Stimulated activated CD4-positive, alpha-beta T cell treated with anti-CD3 and anti-CD28 coated beads, Interleukin-12 subunit alpha, Interleukin-12 subunit beta, amount 100 ng/mL, for 4 hours (primary cell): ENCODE results near the gene SECTM1.

Source experiments
- DNase-seq: peaks from one replicate; pipeline ENCODE4 v3.0.0-alpha.2; 2020

The SECTM1 gene

GRCh38 chr17:82327289-82327688 lies 6.3 kb downstream of the SECTM1 start:
- no peak for DNase-seq

- no peak for DNase-seq
These were observed 8.0 kb downstream of the SECTM1 start for GRCh38 chr17:82325286-82326180.

GRCh38 chr17:82324566-82325285 lies 8.8 kb downstream of the SECTM1 start:
- no peak for DNase-seq

- DNase-seq, result no peak
These were observed 9.9 kb downstream of the SECTM1 start for GRCh38 chr17:82323514-82324234.

GRCh38 chr17:82322526-82323453 lies 10.8 kb downstream of the SECTM1 start:
- DNase-seq, result no peak

GRCh38 chr17:82321947-82322466 lies 11.6 kb downstream of the SECTM1 start:
- DNase-seq, result no peak

GRCh38 chr17:82320956-82321927 lies 12.3 kb downstream of the SECTM1 start:
- DNase-seq, result peak; percentile 77

- no peak for DNase-seq
These were observed 13.3 kb downstream of the SECTM1 start for GRCh38 chr17:82320140-82320840.

GRCh38 chr17:82319619-82320062 lies 13.9 kb downstream of the SECTM1 start:
- DNase-seq, result no peak

GRCh38 chr17:82318772-82319606 lies 14.6 kb downstream of the SECTM1 start:
- DNase-seq, result no peak

- no peak for DNase-seq
These were observed 15.4 kb downstream of the SECTM1 start for GRCh38 chr17:82318169-82318498.

GRCh38 chr17:82317394-82318168 lies 16.0 kb downstream of the SECTM1 start, which contains the start of gene CD7:
TSS of gene CD7 (minus strand) at chr17:82317608. CDS start at chr17:82317495, 113 bp downstream.
- DNase-seq, result peak; percentile 61

GRCh38 chr17:82316651-82317393 lies 16.7 kb downstream of the SECTM1 start:
- no peak for DNase-seq

GRCh38 chr17:82315703-82316358 lies 17.7 kb downstream of the SECTM1 start:
- peak; percentile 58 for DNase-seq

- DNase-seq, result no peak
These were observed 18.6 kb downstream of the SECTM1 start for GRCh38 chr17:82314727-82315605.
